ENCODE data around the gene PRDM5.

PRDM5 gene

DNA sequence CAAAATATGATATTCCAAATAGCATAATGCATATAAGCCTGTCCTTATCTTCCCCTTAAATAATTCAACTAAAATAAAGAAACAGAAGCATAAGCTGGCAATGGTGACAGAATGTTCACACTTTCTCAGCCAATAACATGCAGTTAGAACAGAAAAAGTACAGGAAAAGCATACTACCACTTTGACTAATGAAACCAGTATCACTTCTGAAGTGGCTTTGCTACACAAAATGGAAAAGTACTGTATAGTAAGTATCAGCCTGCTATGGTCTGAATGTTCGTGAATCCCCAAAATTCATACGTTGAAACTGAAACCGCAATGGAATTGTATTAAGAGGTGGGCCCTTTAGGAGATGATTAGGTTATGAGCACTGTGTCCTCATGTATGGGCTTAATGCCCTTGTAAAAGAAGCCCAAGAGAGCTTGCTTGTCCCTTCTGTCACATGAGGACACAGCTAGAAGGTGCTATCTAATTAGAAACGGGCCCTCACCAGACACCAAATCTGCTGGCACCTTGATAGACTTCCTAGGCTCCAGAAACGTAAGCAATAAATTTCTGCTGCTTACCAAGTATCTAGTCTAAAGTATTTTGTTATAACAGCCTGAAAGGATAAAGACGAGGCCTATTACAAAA lies 102.6 kb downstream of the PRDM5 start:
- Histone ChIP-seq H3K27me3 (ENCODE audit: insufficient read depth, low read length) (no peaks in the 10 kb centered on the region), H3K4me2 (ENCODE audit: low read length) (peak overlapping the region; percentile 8; the same call in 1 of the 2 replicates), H4K20me1 (ENCODE audit: insufficient read depth, low read length) (no peaks in the 10 kb centered on the region), H3K4me1 (ENCODE audit: insufficient read depth, low read length, severe bottlenecking) (peaks cover 41% of the 10 kb centered on the region), H3K4me3 (ENCODE audit: low read depth, low read length, poor library complexity, severe bottlenecking) (no peak overlapping the region), H3F3A (ENCODE audit: insufficient read depth, low read length) (no peaks in the 10 kb centered on the region), H2AFZ (ENCODE audit: low read length) (peak overlapping the region; percentile 48; the same call in 1 of the 2 replicates), H3K9me3 (ENCODE audit: low read length) (no peaks in the 10 kb centered on the region), H3K36me3 (ENCODE audit: insufficient read depth, low read length) (no peaks in the 10 kb centered on the region), H3K9ac (ENCODE audit: low read length) (no peak overlapping the region), H3K9me2 (ENCODE audit: low read depth, low read length) (no peaks in the 10 kb centered on the region), H3K79me2 (ENCODE audit: insufficient read depth, low read length) (peaks cover 9% of the 10 kb centered on the region), H3K27ac (ENCODE audit: low read depth, low read length, poor library complexity, severe bottlenecking) (peak overlapping the region; percentile 32)
- no peak for TF ChIP-seq EZH2 (IDR thresholded peaks at IDR 0.05; ENCODE audit: borderline replicate concordance, low read length)
- TF ChIP-seq, protein P1, sequence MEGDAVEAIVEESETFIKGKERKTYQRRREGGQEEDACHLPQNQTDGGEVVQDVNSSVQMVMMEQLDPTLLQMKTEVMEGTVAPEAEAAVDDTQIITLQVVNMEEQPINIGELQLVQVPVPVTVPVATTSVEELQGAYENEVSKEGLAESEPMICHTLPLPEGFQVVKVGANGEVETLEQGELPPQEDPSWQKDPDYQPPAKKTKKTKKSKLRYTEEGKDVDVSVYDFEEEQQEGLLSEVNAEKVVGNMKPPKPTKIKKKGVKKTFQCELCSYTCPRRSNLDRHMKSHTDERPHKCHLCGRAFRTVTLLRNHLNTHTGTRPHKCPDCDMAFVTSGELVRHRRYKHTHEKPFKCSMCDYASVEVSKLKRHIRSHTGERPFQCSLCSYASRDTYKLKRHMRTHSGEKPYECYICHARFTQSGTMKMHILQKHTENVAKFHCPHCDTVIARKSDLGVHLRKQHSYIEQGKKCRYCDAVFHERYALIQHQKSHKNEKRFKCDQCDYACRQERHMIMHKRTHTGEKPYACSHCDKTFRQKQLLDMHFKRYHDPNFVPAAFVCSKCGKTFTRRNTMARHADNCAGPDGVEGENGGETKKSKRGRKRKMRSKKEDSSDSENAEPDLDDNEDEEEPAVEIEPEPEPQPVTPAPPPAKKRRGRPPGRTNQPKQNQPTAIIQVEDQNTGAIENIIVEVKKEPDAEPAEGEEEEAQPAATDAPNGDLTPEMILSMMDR (IDR thresholded peaks at IDR 0.05; ENCODE audit: low read length), result no peak

DNA sequence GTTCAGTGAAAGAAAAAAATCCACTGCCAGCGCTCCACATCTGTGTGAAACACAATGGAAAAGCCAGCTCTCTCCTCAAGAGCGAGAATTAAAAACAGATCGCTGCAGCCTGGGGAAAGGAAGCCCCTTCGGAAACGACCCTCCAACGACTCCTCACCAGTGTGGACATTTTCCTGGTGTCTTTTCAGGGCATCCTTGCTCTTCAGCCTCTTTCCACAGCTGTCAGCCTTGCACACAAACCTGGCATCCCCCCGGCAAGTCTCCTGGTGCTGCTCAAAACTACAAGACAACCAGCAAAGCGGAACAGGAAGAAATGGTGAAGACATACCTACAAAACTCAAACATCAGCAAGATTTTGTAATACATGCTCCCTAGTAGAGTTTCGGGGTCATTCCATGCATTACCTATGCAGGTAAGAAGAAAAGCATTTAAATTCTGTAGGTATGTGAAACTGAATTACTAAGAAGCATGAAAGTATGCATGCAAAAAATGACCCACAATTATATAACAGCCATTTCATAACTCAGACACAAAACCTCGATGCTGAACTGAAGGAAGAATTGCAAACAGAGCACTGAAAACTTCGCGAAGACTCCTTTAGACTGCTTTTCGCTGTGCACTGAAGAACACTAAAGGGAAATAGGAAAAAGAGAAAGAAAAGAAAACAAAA lies 106.1 kb downstream of the PRDM5 start:
- H3K4me3 ChIP-seq (ENCODE audit: low read depth, low read length, poor library complexity, severe bottlenecking), result peak overlapping the region; percentile 75
- TF ChIP-seq EZH2 (IDR thresholded peaks at IDR 0.05; ENCODE audit: borderline replicate concordance, low read length), result no peak
- TF ChIP-seq, protein P1 (IDR thresholded peaks at IDR 0.05; ENCODE audit: low read length), result no peak
- peak overlapping the region; percentile 79 for H3K27ac ChIP-seq (ENCODE audit: low read depth, low read length, poor library complexity, severe bottlenecking)
- H2AFZ ChIP-seq (ENCODE audit: low read length), result peak overlapping the region; percentile 93; the same call in 1 of the 2 replicates
- H4K20me1 ChIP-seq (ENCODE audit: insufficient read depth, low read length), result no peaks in the 10 kb centered on the region
- H3K27me3 ChIP-seq (ENCODE audit: insufficient read depth, low read length), result no peaks in the 10 kb centered on the region
- peak overlapping the region; percentile 88 for H3K4me2 ChIP-seq (ENCODE audit: low read length)
- H3K9me2 ChIP-seq (ENCODE audit: low read depth, low read length), result no peaks in the 10 kb centered on the region
- peaks cover 56% of the 10 kb centered on the region for H3K4me1 ChIP-seq (ENCODE audit: insufficient read depth, low read length, severe bottlenecking)
- H3K9me3 ChIP-seq (ENCODE audit: low read length), result no peaks in the 10 kb centered on the region
- H3F3A ChIP-seq (ENCODE audit: insufficient read depth, low read length), result peaks cover 3% of the 10 kb centered on the region; the same call in 1 of the 2 replicates
- H3K9ac ChIP-seq (ENCODE audit: low read length), result peak overlapping the region; percentile 72
- H3K79me2 ChIP-seq (ENCODE audit: insufficient read depth, low read length), result peaks cover 18% of the 10 kb centered on the region
- H3K36me3 ChIP-seq (ENCODE audit: insufficient read depth, low read length), result peaks cover 7% of the 10 kb centered on the region; the same call in 1 of the 2 replicates

DNA sequence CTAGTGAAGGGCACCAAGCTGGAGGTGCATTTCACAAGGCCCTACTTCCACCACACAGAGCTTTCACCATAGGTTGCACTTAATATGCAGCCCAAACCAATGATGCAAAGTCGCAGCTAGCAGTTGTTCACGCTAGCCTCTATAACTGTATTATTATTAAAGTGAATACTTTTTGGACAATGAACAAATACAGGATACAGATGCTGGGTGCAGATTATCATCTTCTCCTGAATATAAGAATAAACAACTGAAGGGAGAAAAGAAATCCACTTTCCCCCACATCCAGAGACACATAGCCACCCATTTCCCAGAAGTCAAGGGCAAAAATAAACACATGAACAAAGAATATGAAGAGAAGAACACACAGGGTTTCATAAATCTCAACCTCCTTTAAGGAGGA lies 107.2 kb downstream of the PRDM5 start:
- TF ChIP-seq, protein P1 (IDR thresholded peaks at IDR 0.05; ENCODE audit: low read length), result no peak
- TF ChIP-seq EZH2 (IDR thresholded peaks at IDR 0.05; ENCODE audit: borderline replicate concordance, low read length), result no peak
- peaks cover 11% of the 10 kb centered on the region; the same call in 1 of the 2 replicates for H3K36me3 ChIP-seq (ENCODE audit: insufficient read depth, low read length)
- H3K9ac ChIP-seq (ENCODE audit: low read length), result peak overlapping the region; percentile 72
- peaks cover 3% of the 10 kb centered on the region; the same call in 1 of the 2 replicates for H3F3A ChIP-seq (ENCODE audit: insufficient read depth, low read length)
- no peaks in the 10 kb centered on the region for H3K9me2 ChIP-seq (ENCODE audit: low read depth, low read length)
- H3K9me3 ChIP-seq (ENCODE audit: low read length), result peaks cover 1% of the 10 kb centered on the region
- peak overlapping the region; percentile 7; the same call in 1 of the 2 replicates for H2AFZ ChIP-seq (ENCODE audit: low read length)
- peak overlapping the region; percentile 79 for H3K27ac ChIP-seq (ENCODE audit: low read depth, low read length, poor library complexity, severe bottlenecking)
- no peaks in the 10 kb centered on the region for H4K20me1 ChIP-seq (ENCODE audit: insufficient read depth, low read length)
- peaks cover 18% of the 10 kb centered on the region for H3K79me2 ChIP-seq (ENCODE audit: insufficient read depth, low read length)
- peak overlapping the region; percentile 75 for H3K4me3 ChIP-seq (ENCODE audit: low read depth, low read length, poor library complexity, severe bottlenecking)
- H3K4me2 ChIP-seq (ENCODE audit: low read length), result peak overlapping the region; percentile 88
- peaks cover 49% of the 10 kb centered on the region for H3K4me1 ChIP-seq (ENCODE audit: insufficient read depth, low read length, severe bottlenecking)
- H3K27me3 ChIP-seq (ENCODE audit: insufficient read depth, low read length), result no peaks in the 10 kb centered on the region

Measured in OCI-LY1 (cell line).